ENCODE measurements around the gene CD101.

The CD101 gene

GRCh38 chr1:116981521-116982037, 20.0 kb upstream of the CD101 start:
- H3K4me3 ChIP-seq (ENCODE audit: low read depth, low read length) = no peak overlapping the region
- TF ChIP-seq CTCF (IDR thresholded peaks at IDR 0.05; ENCODE audit: low read depth, low read length) = no peak

- no peak for TF ChIP-seq CTCF (IDR thresholded peaks at IDR 0.05; ENCODE audit: low read depth, low read length)
- no peak overlapping the region for H3K4me3 ChIP-seq (ENCODE audit: low read depth, low read length)
Measured at GRCh38 chr1:116982319-116983004, 19.1 kb upstream of the CD101 start.

GRCh38 chr1:116983112-116983511, 18.4 kb upstream of the CD101 start:
- TF ChIP-seq CTCF (IDR thresholded peaks at IDR 0.05; ENCODE audit: low read depth, low read length) = no peak

GRCh38 chr1:116983678-116984077, 17.9 kb upstream of the CD101 start:
- no peak for TF ChIP-seq CTCF (IDR thresholded peaks at IDR 0.05; ENCODE audit: low read depth, low read length)
- H3K4me3 ChIP-seq (ENCODE audit: low read depth, low read length) = no peak overlapping the region

More at GRCh38 chr1:116983112-116983511, 18.4 kb upstream of the CD101 start:
- H3K4me3 ChIP-seq (ENCODE audit: low read depth, low read length) = no peak overlapping the region

- no peak overlapping the region for H3K4me3 ChIP-seq (ENCODE audit: low read depth, low read length)
- no peak for TF ChIP-seq CTCF (IDR thresholded peaks at IDR 0.05; ENCODE audit: low read depth, low read length)
Measured at GRCh38 chr1:116984406-116985160, 17.0 kb upstream of the CD101 start.

- TF ChIP-seq CTCF (IDR thresholded peaks at IDR 0.05; ENCODE audit: low read depth, low read length) = no peak
- H3K4me3 ChIP-seq (ENCODE audit: low read depth, low read length) = no peak overlapping the region
Measured at GRCh38 chr1:116986421-116987255, 14.9 kb upstream of the CD101 start.

Measured in WI38 (cell line).